Germinal center (tissue), 1 donor: ENCODE measurements around the gene DENND4C.
"Not testable (repeated sequence)": the region's sequence is repeated elsewhere in the genome, so short reads cannot be mapped to it uniquely, and the experiment has no call there.

ENCODE experiments used
- DNase-seq: peaks from one replicate; pipeline ENCODE4 v3.0.0; 2012; ENCODE audit warnings: mixed read lengths, low spot score

DENND4C gene

DNA sequence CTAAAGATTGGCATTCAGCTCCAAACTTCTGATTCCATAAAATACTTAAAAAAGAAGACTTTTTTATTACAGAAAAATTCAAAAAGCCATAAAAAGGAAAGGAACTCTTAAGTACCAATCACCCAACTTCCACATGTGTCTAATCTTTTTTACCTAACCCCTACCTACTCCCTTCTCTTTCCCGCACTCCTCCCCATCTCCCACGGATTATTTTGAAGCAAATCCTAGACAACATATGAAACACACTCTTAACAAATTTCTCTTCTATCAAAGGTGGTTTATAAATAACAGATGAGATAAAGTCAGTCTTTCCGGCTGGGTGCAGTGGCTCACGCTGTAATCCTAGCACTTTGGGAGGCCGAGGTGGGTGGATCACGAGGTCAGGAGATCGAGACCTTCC is 5.9 kb upstream of the DENND4C start:
- DNase-seq: no peak

DNA sequence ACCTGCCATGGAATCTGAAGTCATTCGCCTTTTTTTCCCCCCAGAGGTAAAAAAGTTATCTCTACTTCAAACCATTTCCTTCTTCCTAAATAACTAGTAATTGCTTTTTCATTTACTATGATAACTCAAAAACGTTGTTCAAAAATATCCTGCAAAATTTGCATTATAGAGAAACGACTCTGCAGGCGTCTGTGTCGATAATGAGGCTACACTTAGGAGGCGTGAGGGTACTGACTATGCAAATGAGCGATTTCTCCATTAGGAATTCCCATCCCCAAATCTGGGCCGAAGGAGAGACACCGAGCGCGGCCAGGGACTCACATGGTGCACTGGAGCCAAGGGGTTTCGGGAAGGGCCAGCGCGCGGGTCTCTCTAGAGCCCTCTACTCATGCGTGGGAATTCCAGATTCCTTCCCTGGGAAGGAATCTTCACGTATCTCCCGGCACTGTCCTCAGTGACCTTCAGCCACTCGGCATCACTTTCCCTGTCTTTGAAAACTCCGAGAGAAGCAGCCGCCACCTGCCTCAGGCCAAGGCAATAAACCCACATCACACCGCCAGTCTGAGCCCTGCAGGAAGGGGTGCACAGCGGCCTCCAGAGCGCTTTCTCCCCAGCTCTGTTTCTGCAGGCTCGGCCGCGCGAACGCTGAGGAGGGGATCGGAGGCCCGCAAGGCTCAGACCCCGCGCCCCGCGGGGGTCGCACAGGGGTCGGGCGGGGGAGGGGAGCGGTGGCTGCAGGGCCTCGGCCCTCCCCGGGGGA is 718 bp upstream of the DENND4C start:
- DNase-seq: peak; percentile 75

DNA sequence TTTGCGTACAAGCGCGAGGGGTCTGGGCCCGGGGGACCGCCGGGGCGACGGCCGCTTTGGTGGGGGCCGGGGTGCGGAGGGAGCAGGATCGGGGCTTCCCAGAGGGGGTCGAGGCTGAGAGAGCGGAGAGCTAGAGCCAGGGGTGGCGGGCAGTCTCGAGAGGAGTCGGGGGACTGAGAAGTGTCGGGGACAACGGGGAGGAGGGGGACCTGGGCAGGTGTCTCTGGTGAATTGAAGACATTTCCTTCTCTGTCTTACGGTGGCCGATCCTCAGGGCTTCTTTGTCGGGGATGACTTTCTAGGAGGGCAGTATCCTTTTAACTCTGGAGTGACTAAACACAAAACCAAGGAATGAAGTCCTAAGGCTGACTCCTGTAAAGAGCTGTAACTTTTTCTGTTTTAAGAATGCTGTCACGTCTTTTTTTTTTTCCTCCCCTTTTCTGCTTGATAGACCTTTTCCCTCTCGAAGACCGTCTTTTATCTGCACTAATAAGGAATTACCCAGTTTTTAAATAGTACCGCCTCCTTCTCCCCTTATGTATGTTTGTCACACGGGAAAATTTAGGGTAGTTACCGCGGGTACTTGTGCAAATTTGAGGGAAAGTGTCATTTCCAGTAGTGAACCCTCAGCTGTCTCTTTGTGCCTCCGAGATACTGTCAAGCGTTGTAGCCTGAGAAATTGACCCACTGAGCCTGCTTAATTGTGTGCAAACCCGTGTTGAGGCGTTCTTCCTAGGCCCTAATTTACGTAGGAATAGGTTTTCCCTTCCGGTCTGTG is 822 bp downstream of the DENND4C start:
- DNase-seq: peak; percentile 29

DNA sequence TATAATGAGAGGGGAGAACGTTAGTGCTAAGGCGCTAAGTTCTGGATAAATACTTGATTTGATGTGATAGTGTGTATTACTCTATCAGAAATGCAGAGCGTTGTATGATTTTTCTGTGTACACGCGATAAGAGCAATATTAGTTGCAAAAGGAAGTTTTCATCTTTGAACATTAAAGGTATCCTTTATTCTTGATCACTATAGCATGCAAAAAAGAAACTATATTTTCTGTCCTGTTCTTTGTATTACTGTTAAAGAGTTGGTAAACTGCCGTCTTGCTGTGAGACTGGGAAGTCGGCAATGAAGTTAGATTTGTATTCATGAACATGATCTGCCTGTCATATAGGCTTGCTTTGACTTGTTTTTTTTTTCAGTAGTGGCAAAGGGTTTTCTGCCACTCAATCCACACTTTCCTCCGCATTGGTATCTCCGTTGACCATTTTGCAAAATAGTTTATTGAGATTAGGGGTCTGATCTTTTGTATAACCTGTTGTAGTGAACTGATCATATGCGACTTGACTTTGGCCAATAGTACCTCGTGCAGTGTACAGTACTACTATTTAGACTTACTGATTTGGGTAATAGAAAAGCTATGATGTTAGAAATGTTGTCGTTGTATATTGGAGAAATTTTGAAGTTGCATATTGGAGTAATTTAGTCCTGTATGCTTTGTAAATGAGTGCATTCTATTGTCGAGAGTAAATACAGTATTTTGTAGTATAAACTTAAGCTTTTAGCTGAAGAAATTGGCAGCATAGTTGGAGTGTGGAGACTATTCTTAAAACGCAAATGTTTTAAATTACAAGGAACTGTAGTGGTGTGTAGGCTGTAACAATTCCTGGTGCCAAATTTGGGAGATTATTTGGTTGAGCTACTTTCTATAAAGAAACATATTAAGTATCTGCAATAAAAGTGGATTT is 1.7 kb downstream of the DENND4C start:
- DNase-seq: peak; percentile 5

DNA sequence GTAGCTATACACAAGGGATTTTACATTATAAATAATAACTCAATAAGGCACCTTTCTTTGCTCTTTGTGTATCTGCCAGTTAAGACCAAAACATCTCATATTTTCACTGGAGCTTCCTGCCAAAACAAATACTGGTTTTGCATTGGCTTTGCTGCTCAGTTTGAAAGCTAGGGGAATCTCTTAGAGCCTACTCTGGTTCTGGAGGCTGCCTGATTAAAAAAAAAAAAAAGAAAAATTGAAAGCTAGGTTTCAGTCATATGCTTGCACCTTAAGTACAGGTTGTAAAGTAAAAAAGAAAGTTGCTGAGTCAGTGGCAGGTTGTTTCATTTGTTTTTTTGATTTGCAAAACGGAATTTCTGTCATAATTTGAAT is 2.3 kb downstream of the DENND4C start:
- no peak for DNase-seq

DNA sequence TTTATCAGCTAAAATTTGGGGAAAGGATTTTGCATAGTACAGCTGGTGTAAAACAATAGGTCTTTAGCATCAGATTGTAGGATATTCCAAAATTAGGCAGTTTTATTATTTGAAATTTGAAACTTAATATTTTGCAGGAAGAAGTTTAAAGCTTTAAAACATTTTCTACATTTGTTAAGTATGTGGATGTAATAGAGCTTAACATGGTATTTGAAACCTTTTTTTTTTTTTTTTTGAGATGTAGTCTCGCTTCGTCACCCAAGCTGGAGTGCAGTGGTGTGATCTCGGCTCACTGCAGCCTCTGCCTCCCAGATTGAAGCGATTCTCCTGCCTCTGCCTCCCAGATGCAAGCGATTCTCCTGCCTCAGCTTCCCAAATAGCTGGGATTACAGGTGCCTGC is 2.9 kb downstream of the DENND4C start:
- no peak for DNase-seq

DNA sequence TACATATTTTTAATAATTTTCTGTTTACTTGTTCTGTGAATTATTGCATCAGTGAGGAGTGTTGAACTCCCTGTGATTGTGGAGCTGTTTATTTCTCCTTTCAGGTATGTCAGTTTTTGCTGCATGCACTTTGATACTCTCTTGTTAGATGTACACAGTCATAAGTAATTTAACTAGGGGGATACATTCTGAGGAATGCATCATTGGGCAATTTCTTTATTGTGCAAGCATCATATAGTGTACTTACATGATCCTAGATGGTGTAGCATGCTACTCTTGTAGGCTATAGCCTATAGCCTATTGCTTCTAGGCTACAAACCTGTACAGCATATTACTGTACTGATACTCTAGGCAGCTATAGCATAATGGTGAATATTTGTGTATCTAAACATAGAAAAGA is 9.5 kb downstream of the DENND4C start:
- DNase-seq: no peak

DNA sequence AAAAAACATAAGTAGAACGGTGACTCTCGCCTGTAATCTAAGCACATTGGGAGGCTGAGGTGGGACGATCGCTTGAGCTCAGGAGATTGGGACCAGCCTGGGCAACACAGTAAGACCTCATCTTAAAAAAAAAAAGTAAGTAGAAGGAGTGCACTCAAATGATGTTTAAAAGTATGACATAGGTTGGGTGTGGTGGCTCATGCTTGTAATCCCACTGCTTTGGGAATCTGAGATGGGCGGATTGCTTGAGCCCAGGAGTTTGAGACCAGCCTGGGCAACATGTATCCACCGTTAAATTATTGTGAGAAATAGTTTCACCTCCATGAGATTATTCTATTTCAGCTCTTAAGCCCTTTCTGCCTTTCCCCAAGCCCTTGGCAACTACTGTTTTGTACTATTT is 11.2 kb downstream of the DENND4C start:
- DNase-seq: no peak

DNA sequence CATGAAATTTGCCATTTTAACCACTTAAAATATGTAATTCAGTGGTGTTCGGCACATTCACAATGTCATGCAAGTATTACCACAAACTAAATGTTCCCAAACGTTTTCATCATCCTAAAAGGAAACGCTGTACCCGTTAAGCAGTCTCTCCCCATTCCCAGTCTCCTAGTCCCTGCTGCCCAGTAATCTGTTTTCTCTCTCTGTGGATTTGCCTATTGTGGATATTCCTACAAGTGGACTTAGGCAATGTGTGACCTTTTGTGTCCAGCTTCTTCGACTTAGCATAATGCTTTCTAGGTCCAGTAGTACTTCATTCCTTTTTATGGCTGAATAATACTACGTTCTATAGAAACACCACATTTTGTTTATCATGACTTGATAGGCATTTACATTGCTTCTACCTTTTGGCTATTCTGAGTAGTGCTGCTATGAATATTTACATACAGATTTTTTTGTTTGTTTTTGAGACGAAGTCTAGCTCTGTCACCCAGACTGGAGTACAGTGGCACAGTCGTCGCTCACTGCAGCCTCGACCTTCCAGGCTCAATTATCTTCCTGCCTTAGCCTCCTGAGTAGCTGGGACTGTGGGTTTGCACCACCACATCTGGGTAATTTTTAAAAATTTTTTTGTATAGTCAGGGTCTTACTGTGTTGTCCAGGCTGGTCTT is 13.0 kb downstream of the DENND4C start:
- DNase-seq: no peak

DNA sequence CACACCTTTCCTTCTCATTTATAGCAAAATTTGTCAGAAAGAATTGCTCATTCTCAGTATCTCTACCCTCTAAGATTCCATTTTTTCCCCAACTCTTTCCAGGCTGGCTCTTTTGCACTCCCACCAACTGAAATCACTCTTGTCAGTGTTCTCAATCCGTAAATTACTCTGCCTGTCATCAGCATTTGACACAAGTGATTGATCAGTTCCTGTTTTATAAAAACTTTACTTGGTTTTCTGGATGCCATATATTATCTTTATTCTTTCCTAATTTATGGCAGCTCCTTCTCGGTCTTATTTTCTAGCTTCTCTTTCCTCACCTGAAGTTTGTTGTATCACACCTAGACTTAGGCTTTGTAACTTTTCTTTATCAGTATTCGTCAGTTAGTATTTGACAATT is 16.4 kb downstream of the DENND4C start:
- DNase-seq: no peak

DNA sequence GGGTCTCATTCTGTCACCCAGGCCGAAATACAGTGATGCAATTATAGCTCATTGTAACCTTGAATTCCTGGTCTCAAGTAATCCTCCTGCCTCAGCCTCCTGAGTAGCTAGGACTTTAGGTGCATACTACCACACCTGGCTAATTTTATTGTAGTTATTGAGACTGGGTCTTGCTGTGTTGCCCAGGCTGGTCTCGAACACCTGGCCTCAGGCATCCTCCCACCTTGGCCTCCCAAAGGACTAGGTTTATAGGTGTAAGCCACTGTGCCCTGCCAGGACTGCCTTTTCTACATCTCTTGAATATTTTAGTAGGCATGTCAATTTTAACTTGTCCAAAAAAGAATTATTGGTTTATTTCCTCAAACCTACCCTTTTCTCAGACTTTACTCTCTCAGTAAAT is 16.9 kb downstream of the DENND4C start:
- DNase-seq: no peak

DNA sequence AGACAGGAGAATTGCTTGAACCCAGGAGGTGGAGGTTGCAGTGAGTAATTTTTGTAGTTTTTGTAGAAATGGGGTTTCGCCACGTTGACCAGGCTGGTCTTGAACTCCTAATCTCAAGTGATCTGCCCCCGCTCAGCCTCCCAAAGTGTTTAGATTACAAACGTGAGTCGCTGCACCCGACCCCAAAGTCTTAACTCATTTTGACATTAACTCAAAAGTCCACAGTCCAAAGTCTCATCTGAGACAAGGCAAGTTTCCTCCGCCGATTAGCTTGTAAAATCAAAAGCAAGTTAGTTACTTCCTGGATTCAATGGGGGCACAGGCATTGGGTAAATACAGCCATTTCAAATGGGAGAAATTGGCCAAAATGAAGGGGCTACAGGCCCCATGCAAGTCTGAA is 19.9 kb downstream of the DENND4C start:
- DNase-seq: not testable (repeated sequence)

DNA sequence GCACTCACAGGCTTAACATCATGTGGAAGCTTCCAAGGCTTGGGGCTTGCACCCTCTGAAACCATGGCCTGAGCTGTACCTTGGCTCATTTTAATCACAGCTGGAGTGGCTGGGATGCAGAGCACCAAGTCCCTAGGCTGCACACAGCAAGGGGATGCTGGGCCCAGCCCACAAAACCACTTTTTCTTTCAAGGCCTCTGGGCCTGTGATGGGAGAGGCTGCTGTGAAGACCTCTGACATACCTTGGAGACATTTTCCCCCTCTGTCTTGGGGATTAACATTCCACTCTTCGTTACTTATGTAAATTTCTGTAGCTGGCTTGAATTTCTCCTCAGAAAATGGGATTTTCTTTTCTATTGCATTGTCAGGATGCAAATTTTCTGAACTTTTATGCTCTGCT is 20.7 kb downstream of the DENND4C start:
- not testable (repeated sequence) for DNase-seq

DNA sequence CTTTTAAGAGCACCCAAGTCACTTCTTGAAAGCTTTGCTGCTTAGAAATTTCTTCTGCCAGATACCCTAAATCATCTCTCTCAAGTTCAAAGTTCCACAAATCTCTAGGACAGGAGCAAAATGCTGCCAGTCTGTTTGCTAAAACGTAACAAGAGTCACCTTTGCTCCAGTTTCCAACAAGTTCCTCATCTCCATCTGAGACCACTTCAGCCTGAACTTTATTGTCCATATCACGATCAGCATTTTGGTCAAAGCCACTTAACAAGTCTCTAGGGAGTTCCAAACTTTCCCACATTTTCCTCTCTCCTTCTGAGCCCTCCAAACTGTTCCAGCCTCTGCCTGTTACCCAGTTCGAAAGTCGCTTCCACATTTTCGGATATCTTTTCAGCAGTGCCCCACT is 21.1 kb downstream of the DENND4C start:
- not testable (repeated sequence) for DNase-seq

DNA sequence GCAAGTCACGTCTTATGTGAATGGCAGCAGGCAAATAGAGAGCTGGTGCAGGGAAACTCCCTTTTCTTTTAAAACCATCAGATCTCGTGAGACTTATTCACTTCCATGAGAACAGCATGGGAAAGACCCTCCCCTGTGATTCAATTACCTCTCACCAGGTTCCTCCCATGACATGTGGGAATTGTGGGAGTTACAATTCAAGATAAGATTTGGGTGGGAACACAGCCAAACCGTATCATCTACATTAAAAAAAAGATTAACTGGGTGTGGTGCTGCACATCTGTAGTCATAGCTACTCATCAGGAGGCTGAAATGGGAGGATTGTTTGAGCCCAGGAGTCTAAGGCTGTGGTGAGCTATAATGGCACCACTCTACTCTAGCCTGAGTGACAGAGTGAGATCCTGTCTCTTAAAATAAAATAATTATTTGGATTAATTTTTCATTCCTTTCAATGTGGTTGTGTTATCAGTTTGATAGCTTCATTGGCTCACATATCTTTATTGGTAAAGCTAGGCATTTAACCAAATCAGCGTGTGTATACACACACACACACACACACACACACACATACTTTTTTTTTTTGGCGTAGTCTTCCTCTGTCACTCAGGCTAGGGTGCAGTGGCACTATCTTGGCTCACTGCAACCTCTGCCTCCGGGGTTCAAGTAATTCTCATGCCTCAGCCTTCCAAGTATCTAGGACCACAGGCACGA is 21.8 kb downstream of the DENND4C start:
- no peak for DNase-seq

DNA sequence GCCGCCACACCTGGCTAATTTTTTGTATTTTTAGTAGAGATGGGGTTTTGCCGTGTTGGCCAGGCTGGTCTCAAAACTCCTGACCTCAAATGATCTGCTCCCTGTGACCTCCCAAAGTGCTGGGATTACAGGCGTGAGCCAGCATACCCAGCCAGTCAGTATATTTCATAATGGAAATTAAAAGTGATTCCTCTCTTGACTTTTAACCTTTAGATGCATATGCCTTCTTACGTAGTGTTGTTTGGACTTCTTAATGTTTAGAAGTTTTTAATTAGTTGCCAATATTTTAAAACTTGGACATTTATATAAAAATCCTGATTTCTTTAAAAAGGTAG is 22.4 kb downstream of the DENND4C start:
- DNase-seq: no peak

DNA sequence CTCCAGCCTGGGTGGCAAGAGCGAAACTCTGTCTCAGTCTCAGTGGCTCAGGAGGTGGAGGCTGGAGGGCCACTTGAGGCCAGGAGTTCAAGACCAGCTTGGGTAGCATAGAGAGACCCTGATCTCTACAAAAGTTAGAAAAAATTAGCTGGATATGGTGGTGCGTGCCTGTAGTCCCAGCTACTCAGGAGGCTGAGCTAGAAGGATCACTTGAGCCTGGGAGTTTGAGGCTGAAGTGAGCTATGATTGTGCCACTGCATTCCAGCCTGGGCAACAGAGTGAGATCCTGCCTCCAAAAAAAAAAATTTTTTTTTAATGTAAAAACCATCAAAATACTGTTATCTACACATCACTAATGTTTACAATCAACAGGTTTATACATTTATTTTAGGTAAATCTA is 24.6 kb downstream of the DENND4C start:
- DNase-seq: no peak

DNA sequence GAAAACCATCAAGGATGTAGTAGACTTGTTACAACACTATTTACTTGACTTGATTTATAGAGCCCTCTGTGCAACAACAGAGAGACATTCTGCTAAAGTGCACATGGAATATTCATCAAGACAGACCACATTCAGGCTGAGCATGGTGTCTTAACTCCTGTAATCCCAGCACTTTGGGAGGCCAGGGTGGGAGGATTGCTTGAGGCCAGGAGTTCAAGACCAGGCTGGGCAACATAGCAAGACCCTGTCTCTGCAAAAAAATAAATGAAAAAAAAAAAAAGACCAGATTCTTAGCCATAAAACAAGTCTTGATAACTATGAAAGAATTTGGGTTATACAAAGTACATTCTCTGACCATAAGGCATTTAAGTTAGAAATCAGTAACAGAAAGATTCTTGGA is 25.3 kb downstream of the DENND4C start:
- no peak for DNase-seq

DNA sequence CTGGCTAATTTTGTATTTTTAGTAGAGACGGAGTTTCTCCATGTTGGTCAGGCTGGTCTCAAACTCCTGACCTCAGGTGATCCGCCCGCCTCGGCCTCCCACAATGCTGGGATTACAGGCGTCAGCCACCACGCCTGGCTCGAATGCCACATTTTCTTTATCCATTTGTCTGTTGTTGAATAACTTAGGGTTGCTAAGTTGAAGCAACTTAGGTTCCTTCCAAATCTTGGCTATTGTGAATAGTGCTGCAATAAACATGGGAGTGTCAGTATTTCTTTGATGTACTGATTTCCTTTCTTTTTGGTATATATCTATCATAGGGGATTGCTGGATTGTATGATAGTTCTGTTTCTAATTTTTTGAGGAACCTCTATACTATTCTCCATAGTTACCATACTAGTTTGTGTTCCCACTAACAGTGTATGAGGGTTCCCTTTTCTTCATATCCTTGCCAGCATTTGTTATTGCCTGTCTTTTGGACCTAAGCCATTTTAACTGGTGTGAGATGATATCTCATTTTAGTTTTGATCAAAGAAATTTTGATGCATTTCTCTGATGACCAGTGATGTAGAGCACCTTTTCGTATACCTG is 29.3 kb downstream of the DENND4C start:
- DNase-seq: not testable (repeated sequence)

DNA sequence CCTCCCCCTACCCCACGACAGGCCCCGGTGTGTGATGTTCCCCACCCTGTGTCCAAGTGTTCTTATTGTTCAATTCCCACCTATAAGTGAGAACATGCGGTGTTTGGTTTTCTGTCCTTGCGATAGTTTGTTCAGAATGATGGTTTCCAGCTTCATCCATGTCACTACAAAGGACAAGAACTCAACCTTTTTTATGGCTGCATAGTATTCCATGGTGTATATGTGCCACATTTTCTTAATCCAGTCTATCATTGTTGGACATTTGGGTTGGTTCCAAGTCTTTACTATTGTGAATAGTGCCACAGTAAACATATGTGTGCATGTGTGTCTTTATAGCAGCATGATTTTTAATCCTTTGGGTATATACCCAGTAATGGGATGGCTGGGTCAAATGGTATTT is 35.1 kb downstream of the DENND4C start:
- DNase-seq: not testable (repeated sequence)

DNA sequence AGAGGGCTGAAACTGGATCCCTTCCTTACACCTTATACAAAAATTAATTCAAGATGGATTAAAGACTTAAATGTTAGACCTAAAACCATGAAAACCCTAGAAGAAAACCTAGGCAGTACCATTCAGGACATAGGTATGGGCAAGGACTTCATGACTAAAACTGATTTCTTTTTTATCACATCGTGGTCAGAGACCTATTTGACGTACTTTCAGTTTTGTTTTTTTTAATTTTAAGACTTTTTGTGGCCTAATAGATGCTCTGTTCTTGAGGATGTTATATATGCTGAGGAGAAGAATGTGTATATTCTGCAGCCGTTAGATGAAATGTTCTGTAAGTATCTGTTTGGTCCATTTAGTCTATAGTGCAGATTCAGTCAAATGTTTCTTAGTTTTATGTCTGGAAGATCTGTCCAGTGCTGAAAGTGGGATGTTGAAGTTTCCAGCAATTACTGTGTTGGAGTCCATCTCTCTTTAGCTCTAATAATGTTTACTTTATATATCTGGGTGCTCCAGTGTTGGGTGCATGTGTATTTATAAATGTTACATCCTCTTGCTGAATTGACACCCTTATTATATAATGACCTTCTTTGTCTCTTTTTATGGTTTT is 36.4 kb downstream of the DENND4C start:
- DNase-seq: not testable (repeated sequence)
